OCI-LY3 (cell line): ENCODE data around the gene MARK4.

Experiments
- EZH2phosphoT487 ChIP-seq: fragments of 200-600 bp; shearing (Covaris generic); IDR thresholded peaks from 2 replicates; pipeline ENCODE4 v1.6.1; 2018; ENCODE audit warnings: antibody characterized with exemption, mixed run types, low read depth
- TF ChIP-seq, protein P1 (sequence below): fragments of 200-600, 300-600 bp; sonication (generic); IDR thresholded peaks from 2 replicates; pipeline ENCODE4 v1.5.1; 2014; ENCODE audit warnings: antibody characterized with exemption, low read length, low read depth

DNA sequence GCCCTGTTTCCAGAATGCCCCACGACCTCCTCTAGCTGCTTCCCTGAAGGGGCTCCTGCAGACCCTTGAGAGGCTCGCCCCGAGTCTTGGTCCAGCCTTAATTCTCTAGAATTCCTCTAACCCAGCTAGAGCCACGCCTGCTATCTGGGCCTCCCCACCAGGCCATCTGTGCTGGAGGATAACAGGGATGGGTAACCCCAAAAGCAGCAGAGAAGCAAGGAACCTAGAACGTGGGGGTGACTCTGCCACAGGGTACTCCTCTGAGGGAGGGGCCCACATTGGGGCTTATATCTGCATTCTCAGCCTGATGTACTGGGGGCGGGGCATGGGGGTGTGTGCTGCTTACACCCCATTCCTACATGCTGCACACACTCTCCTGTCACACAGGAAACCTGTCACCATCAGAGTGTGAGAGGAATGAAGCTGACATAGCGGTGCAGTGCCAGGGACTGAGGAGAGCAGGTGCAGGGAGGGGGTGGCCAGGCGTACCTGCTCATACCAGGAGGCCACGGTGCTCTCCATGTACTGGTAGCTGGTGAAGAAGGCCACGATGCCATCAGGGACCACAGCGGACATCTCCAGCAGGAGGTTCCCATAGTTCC, 103.3 kb downstream of the MARK4 start:
- TF ChIP-seq, protein P1, sequence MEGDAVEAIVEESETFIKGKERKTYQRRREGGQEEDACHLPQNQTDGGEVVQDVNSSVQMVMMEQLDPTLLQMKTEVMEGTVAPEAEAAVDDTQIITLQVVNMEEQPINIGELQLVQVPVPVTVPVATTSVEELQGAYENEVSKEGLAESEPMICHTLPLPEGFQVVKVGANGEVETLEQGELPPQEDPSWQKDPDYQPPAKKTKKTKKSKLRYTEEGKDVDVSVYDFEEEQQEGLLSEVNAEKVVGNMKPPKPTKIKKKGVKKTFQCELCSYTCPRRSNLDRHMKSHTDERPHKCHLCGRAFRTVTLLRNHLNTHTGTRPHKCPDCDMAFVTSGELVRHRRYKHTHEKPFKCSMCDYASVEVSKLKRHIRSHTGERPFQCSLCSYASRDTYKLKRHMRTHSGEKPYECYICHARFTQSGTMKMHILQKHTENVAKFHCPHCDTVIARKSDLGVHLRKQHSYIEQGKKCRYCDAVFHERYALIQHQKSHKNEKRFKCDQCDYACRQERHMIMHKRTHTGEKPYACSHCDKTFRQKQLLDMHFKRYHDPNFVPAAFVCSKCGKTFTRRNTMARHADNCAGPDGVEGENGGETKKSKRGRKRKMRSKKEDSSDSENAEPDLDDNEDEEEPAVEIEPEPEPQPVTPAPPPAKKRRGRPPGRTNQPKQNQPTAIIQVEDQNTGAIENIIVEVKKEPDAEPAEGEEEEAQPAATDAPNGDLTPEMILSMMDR = no peak
- TF ChIP-seq EZH2phosphoT487 = no peak
